Trophoblast cell (in vitro differentiated cells and primary cell): ENCODE data around the gene POU5F2.

Experiments used
- DNase-seq, 2 donors: peaks; one replicate each; pipeline ENCODE4 v3.0.0-alpha.2; 2016
- H2AFZ ChIP-seq: 2 replicates; pipeline ENCODE4 v1.6.1; 2013; ENCODE audit warnings: low read length, moderate library complexity, mild to moderate bottlenecking; ENCODE audit not compliant: insufficient read depth, poor library complexity
- H2AK5ac ChIP-seq: 2 replicates; pipeline ENCODE4 v1.6.1; 2013; ENCODE audit warnings: mild to moderate bottlenecking, low read length
- H2BK120ac ChIP-seq: 2 replicates; pipeline ENCODE4 v1.6.1; 2013; ENCODE audit warnings: low read length, mild to moderate bottlenecking, moderate library complexity; ENCODE audit not compliant: insufficient read depth, poor library complexity
- H2BK12ac ChIP-seq: 2 replicates; pipeline ENCODE4 v1.6.1; 2013; ENCODE audit warnings: mild to moderate bottlenecking, low read length, moderate library complexity
- H2BK5ac ChIP-seq: 2 replicates; pipeline ENCODE4 v1.6.1; 2013; ENCODE audit warnings: low read length, low read depth, moderate library complexity, mild to moderate bottlenecking; ENCODE audit not compliant: poor library complexity
- H3K14ac ChIP-seq: 2 replicates; pipeline ENCODE4 v1.6.1; 2013; ENCODE audit warnings: mild to moderate bottlenecking, low read length
- H3K18ac ChIP-seq: 2 replicates; pipeline ENCODE4 v1.6.1; 2013; ENCODE audit warnings: mild to moderate bottlenecking, low read length
- H3K23ac ChIP-seq: 2 replicates; pipeline ENCODE4 v1.6.1; 2013; ENCODE audit warnings: low read length
- H3K27ac ChIP-seq: 2 replicates; pipeline ENCODE4 v1.5.1; 2013; ENCODE audit warnings: low read depth, mild to moderate bottlenecking, inconsistent platforms, low read length, moderate library complexity
- H3K27me3 ChIP-seq: 2 replicates; pipeline ENCODE4 v1.6.1; 2013; ENCODE audit warnings: inconsistent platforms, mild to moderate bottlenecking, low read length, moderate library complexity; ENCODE audit not compliant: insufficient read depth
- H3K36me3 ChIP-seq, 2 experiments: 1 replicate in 1 of 2; 2 replicates in 1 of 2; pipeline ENCODE4 v1.6.1; 2013; ENCODE audit warnings: low read length in 2 of 2, mild to moderate bottlenecking in 2 of 2, moderate library complexity in 1 of 2; ENCODE audit not compliant: insufficient read depth in 2 of 2, control insufficient read depth in 1 of 2
- H3K4ac ChIP-seq: 2 replicates; pipeline ENCODE4 v1.6.1; 2013; ENCODE audit warnings: low read depth, mild to moderate bottlenecking, low read length, moderate library complexity
- H3K4me1 ChIP-seq, 2 experiments: 1 replicate in 1 of 2; 2 replicates in 1 of 2; pipeline ENCODE4 v1.6.1; 2013; ENCODE audit warnings: low read length in 2 of 2, mild to moderate bottlenecking in 2 of 2, moderate library complexity in 1 of 2; ENCODE audit not compliant: insufficient read depth in 2 of 2, control insufficient read depth in 1 of 2
- H3K4me2 ChIP-seq: 2 replicates; pipeline ENCODE4 v1.6.1; 2013; ENCODE audit warnings: inconsistent platforms, mild to moderate bottlenecking, low read length, moderate library complexity
- H3K4me3 ChIP-seq: 2 replicates; pipeline ENCODE4 v1.5.1; 2013; ENCODE audit warnings: mild to moderate bottlenecking, low read depth, low read length, inconsistent platforms
- H3K79me1 ChIP-seq: one replicate; pipeline ENCODE4 v1.6.1; 2013; ENCODE audit warnings: low read length
- H3K79me2 ChIP-seq: 2 replicates; pipeline ENCODE4 v1.6.1; 2013; ENCODE audit warnings: low read length, mild to moderate bottlenecking; ENCODE audit not compliant: control insufficient read depth, insufficient read depth, poor library complexity
- H3K9ac ChIP-seq: 2 replicates; pipeline ENCODE4 v1.6.1; 2013; ENCODE audit warnings: mild to moderate bottlenecking, low read length
- H3K9me3 ChIP-seq: 2 replicates; pipeline ENCODE4 v1.6.1; 2013; ENCODE audit warnings: low read depth, mild to moderate bottlenecking, control low read depth, inconsistent platforms, low read length; ENCODE audit not compliant: insufficient read depth
- H4K12ac ChIP-seq: 2 replicates; pipeline ENCODE4 v1.6.1; 2013; ENCODE audit warnings: low read depth, mild to moderate bottlenecking, low read length, moderate library complexity
- H4K8ac ChIP-seq: 2 replicates; pipeline ENCODE4 v1.6.1; 2013; ENCODE audit warnings: low read depth, mild to moderate bottlenecking, low read length, moderate library complexity
- H4K91ac ChIP-seq: one replicate; pipeline ENCODE4 v1.6.1; 2013; ENCODE audit warnings: low read depth, mild to moderate bottlenecking, low read length, moderate library complexity
- WGBS: extraction: QIAGEN DNeasy Blood & Tissue Kit; methylation state at CpG from one replicate; pipeline ENCODE4 v1.1.7; 2013; ENCODE audit warnings: missing lambda C conversion rate; ENCODE audit not compliant: insufficient read length, insufficient coverage; ENCODE audit errors: extremely low coverage; 5-methylcytosine and 5-hydroxymethylcytosine counted together

POU5F2 gene

DNA sequence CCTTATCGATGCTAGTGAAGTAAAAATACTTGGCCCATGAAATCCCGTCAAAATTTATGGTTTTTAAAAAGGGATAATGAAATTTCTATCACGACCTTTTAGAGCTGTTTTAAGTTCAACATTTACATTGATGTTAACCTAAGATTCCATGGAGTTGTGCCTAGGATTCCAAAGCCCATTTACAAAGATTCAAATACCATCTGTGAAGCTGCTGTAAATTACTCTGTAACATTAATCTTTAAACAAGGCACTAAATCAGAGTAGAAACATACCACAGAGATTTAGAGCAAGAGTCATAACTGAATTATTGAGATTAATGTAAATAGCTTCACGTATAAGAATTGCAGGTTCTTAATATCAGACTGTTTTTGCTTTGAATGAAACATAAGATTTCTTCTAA, 17.7 kb downstream of the POU5F2 start:
- H3K4ac ChIP-seq, result no peak overlapping the region
- H3K9me3 ChIP-seq, result no peaks in the 10 kb centered on the region
- no peaks in the 10 kb centered on the region for H3K4me1 ChIP-seq
- no peak overlapping the region for H2BK120ac ChIP-seq
- no peak overlapping the region for H3K23ac ChIP-seq
- no peak overlapping the region for H2BK12ac ChIP-seq
- no peak overlapping the region for H3K4me3 ChIP-seq
- H4K91ac ChIP-seq, result no peak overlapping the region
- H3K14ac ChIP-seq, result no peak overlapping the region
- DNase-seq, result no peak
- no CpG with 5 or more reads among the region's 4 CpGs for WGBS
- no peak overlapping the region for H2BK5ac ChIP-seq
- no peak overlapping the region for H2AK5ac ChIP-seq
- H4K8ac ChIP-seq, result no peak overlapping the region
- no peak overlapping the region for H2AFZ ChIP-seq
- H3K27ac ChIP-seq, result no peak overlapping the region
- no peak overlapping the region for H3K18ac ChIP-seq
- no peaks in the 10 kb centered on the region for H3K27me3 ChIP-seq
- no peaks in the 10 kb centered on the region for H3K36me3 ChIP-seq
- no peak overlapping the region for H4K12ac ChIP-seq
- no peaks in the 10 kb centered on the region for H3K79me1 ChIP-seq
- H3K79me2 ChIP-seq, result no peaks in the 10 kb centered on the region
- H3K9ac ChIP-seq, result no peak overlapping the region
- H3K4me2 ChIP-seq, result no peak overlapping the region

GRCh38 chr5:93723005-93723404, 18.4 kb downstream of the POU5F2 start:
- Histone ChIP-seq H2BK5ac (no peak overlapping the region), H2AFZ (no peak overlapping the region), H4K8ac (no peak overlapping the region), H3K4me1 (no peaks in the 10 kb centered on the region), H3K9ac (no peak overlapping the region), H3K79me1 (no peaks in the 10 kb centered on the region), H3K14ac (no peak overlapping the region), H3K27ac (no peak overlapping the region), H3K36me3 (no peaks in the 10 kb centered on the region), H2BK12ac (no peak overlapping the region), H4K12ac (no peak overlapping the region), H3K79me2 (no peaks in the 10 kb centered on the region), H3K4me2 (no peak overlapping the region), H3K9me3 (no peaks in the 10 kb centered on the region), H3K23ac (no peak overlapping the region), H3K27me3 (no peaks in the 10 kb centered on the region), H3K4ac (no peak overlapping the region), H2BK120ac (no peak overlapping the region), H4K91ac (no peak overlapping the region), H3K18ac (no peak overlapping the region), H3K4me3 (no peak overlapping the region), H2AK5ac (no peak overlapping the region)
- no peak for DNase-seq

DNA sequence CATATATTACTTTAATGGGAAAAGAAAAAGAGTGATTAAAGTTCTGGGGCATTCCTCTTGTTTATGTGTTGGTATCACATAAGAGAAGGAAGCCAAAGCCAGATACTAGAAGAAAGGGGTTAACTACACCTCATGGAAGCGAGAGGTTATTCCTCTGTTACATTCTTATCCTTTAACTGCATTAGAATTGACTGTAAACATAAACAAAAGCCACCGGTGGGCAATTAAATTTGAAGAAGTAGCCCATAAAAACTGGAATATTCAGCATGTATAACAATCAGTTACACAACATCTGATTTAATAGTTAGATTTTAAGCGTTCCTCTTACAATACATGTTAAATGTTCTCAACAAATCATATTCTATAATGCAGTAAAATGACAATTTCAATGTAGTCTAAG, 18.8 kb downstream of the POU5F2 start:
- Histone ChIP-seq H3K4me3 (no peak overlapping the region), H3K79me2 (no peaks in the 10 kb centered on the region), H4K91ac (no peak overlapping the region), H3K4me1 (no peaks in the 10 kb centered on the region), H2BK5ac (no peak overlapping the region), H3K27me3 (no peaks in the 10 kb centered on the region), H3K18ac (no peak overlapping the region), H3K27ac (no peak overlapping the region), H3K79me1 (no peaks in the 10 kb centered on the region), H2AFZ (no peak overlapping the region), H3K23ac (no peak overlapping the region), H2BK120ac (no peak overlapping the region), H2BK12ac (no peak overlapping the region), H4K12ac (no peak overlapping the region), H3K4me2 (no peak overlapping the region), H3K36me3 (no peaks in the 10 kb centered on the region), H4K8ac (no peak overlapping the region), H3K4ac (no peak overlapping the region), H3K14ac (no peak overlapping the region), H3K9me3 (no peaks in the 10 kb centered on the region), H3K9ac (no peak overlapping the region), H2AK5ac (no peak overlapping the region)
- no CpG with 5 or more reads among the region's 3 CpGs for WGBS
- DNase-seq, result no peak

DNA sequence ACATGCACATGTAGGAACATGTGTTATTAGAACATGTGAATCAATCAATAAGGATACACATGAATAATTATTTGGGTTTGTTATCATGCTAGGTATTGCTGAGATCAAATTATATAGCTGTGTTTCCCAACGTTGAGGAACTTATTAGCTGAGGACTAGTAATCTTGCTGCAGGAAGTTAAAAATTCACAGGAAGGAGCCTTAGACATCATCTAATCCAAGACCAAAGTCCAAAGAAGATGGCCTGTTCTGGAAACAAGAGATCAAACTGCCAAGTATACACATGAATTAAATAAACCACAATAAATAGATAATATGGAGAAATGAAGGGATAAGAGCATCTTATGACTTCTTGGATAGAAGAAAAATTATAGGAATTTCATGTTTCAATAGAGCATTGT, 19.9 kb downstream of the POU5F2 start:
- no peak overlapping the region for H3K23ac ChIP-seq
- no peak overlapping the region for H3K9ac ChIP-seq

More for the DNA sequence above, 19.9 kb downstream of the POU5F2 start:
- Histone ChIP-seq H2BK12ac (no peak overlapping the region), H3K4me2 (no peak overlapping the region), H3K4me3 (no peak overlapping the region), H3K79me1 (no peaks in the 10 kb centered on the region), H4K12ac (no peak overlapping the region), H4K8ac (no peak overlapping the region), H2BK5ac (no peak overlapping the region), H3K4me1 (no peaks in the 10 kb centered on the region), H2AK5ac (no peak overlapping the region), H3K18ac (no peak overlapping the region), H3K27me3 (no peaks in the 10 kb centered on the region), H3K9me3 (no peaks in the 10 kb centered on the region), H2BK120ac (no peak overlapping the region), H3K36me3 (no peaks in the 10 kb centered on the region), H3K14ac (no peak overlapping the region), H3K27ac (no peak overlapping the region), H3K4ac (no peak overlapping the region), H2AFZ (no peak overlapping the region), H4K91ac (no peak overlapping the region), H3K79me2 (no peaks in the 10 kb centered on the region)
- WGBS, result no CpG with 5 or more reads among the region's 1 CpG
- DNase-seq, result no peak
